Activated CD8-positive, alpha-beta memory T cell treated with anti-CD3 and anti-CD28 coated beads for 24 hours (primary cell): ENCODE data around the gene CA9.

ENCODE experiments used
- DNase-seq: peaks from one replicate; pipeline ENCODE4 v3.0.0-alpha.2; 2020

Gene CA9

GRCh38 chr9:35718721-35719511, 45.2 kb downstream of the CA9 start:
- no peak for DNase-seq

DNA sequence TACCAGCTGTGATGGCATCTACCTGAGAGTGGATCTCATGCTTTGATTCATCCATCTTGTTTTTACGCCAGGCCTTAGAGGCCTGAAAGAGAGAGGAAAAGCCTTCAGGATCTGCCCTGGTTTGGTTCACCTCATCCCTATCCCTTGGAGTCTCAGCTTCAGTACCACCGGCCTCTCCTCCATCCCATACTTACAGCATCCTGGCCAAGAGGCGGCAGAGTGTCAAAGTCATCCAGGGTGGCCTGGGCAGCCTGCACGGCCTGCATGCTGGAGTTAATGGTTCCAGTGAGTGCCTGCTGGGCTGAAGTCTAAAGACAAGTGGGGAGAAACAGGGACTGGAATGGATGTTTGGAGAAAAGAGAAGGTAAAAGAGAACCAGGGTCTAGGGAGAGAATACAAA, 45.8 kb downstream of the CA9 start:
- DNase-seq = no peak

- no peak for DNase-seq
Observed at GRCh38 chr9:35723426-35723825, 49.7 kb downstream of the CA9 start.

GRCh38 chr9:35723908-35724307, 50.2 kb downstream of the CA9 start:
- no peak for DNase-seq

DNA sequence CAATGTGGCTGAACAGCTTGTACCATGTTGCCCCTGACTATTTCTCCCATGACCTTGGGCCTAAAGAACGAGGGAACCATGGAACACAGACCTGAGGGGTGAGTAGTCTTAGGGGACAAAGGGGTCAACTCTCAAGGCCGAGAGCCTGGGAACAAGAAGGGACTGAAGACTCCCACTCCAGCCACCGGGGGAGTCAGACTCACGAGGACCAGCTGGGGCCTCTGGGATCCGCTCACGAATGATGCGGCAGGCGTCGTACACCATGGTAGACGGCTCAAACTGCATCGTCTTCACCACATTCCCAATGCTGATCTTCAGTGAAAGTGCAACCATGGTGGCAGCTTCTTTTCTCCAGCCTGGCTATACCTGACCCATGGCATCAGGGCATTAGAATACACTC, 51.6 kb downstream of the CA9 start:
- no peak for DNase-seq

GRCh38 chr9:35726931-35727330, 53.2 kb downstream of the CA9 start:
- DNase-seq = no peak

GRCh38 chr9:35727676-35728040, 53.9 kb downstream of the CA9 start:
- no peak for DNase-seq

DNA sequence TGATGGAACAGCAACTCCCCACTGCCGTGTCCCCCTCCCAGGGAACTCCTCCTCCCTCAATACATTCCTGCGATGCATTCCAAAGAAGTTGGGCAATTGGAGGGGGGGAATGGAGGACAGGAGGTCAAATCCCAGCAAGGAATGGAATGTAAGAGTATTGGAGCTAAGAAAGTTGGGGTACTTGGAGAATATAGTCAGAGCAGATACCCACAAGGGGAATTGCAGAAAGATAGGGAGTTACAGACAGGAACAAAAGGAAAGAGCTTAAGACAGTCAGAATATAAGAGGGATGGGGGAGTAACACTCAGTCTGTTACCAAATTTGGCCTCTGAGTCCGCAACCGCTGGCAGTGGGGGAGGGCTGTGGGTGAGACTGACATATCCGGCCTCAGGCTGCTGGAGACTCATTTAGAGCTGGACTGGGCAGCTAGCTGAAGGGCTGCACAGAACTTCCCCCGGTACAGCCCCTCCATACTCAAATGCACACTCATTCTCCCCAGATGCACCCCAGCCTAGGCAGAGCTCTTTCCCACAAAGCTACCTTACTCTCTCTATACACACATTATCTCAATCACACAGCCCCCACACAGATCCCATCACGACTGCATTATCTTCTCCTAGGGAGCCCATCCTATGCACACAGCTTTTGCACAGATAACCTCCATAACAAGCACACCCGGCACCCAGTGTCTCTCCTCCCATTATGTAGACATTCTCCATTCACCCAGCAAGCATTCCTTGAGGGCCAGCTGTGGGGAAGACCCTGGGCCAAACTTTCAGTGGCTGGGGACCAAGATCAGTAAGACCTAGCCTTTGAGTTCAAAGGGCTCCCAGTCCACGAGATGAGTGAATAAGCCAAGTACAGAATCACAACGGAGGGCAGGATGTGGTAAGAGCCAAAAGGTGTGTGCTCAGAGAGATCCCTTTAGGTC, 54.6 kb downstream of the CA9 start:
- DNase-seq = no peak

DNA sequence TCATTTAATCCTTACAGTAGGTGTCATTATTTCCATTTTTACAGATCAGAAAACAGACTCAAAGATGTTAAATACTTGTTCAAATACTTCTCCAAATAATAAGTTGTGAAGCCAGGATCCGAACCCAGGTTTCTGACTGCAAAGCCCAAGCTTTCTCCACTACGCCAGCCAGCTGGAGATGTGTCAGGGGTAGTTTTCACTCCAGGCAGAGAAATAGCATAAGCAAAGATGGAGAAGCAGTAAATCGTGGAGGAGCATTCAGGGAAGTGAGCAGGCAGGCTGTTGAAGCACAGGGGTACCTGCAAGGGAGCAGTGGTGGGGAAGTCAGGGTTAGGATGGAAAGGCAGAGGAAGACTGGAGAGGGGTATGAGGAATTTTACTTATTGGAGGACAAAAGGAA, 55.4 kb downstream of the CA9 start:
- no peak for DNase-seq

- DNase-seq = no peak
Observed at GRCh38 chr9:35729700-35730485, 56.2 kb downstream of the CA9 start.

- DNase-seq = no peak
Observed at GRCh38 chr9:35730486-35730854, 56.7 kb downstream of the CA9 start.
